ENCODE data around the gene APOA5. TPM values are rescaled to one million over a fixed set of nuclear protein-coding genes. Genes with fewer than 3 reads are reported as not detected.

The APOA5 gene
- total RNA-seq, 3 donors from 2014 or later, result not detected

GRCh38 chr11:116823031-116823843 lies 31.6 kb upstream of the APOA5 start, which contains the start of gene APOA4:
Gene APOA4, minus strand, starts transcription at chr11:116823304. Its CDS starts 113 bp downstream, at chr11:116823191.
- DNase-seq, result no peak
- no peak for ATAC-seq

GRCh38 chr11:116822575-116822974 lies 30.9 kb upstream of the APOA5 start:
- no peak for TF ChIP-seq CTCF (IDR thresholded peaks at IDR 0.05)
- Histone ChIP-seq H3K9me3 (no peaks in the 10 kb centered on the region), H3K4me1 (ENCODE audit: low read depth) (no peaks in the 10 kb centered on the region), H3K4me3 (no peak overlapping the region), H3K36me3 (ENCODE audit: low read depth) (no peaks in the 10 kb centered on the region)
- no peak for ATAC-seq
- DNase-seq, result no peak
- intact Hi-C loops (cut with DNase I, micrococcal nuclease), result no loop called here

More at GRCh38 chr11:116823031-116823843, 31.6 kb upstream of the APOA5 start, which contains the start of gene APOA4:
- Histone ChIP-seq H3K4me1 (ENCODE audit: low read depth) (no peaks in the 10 kb centered on the region), H3K9me3 (no peaks in the 10 kb centered on the region), H3K36me3 (ENCODE audit: low read depth) (no peaks in the 10 kb centered on the region), H3K4me3 (no peak within 1 kb of the TSS)
- TF ChIP-seq CTCF (IDR thresholded peaks at IDR 0.05), result no peak
- intact Hi-C loops (cut with DNase I, micrococcal nuclease), result no loop called here

- ATAC-seq (no peak), DNase-seq (no peak)
- intact Hi-C loops (cut with DNase I, micrococcal nuclease), result no loop called here
- TF ChIP-seq CTCF (IDR thresholded peaks at IDR 0.05), result no peak
- Histone ChIP-seq H3K4me3 (no peak overlapping the region), H3K36me3 (ENCODE audit: low read depth) (no peaks in the 10 kb centered on the region), H3K9me3 (no peaks in the 10 kb centered on the region), H3K4me1 (ENCODE audit: low read depth) (no peaks in the 10 kb centered on the region)
These were observed 29.6 kb upstream of the APOA5 start for GRCh38 chr11:116821050-116821918.

GRCh38 chr11:116819049-116819448 lies 27.4 kb upstream of the APOA5 start:
- intact Hi-C loops (cut with DNase I, micrococcal nuclease), result no loop called here
- Histone ChIP-seq H3K9me3 (no peaks in the 10 kb centered on the region), H3K4me3 (no peak overlapping the region), H3K36me3 (ENCODE audit: low read depth) (no peaks in the 10 kb centered on the region), H3K4me1 (ENCODE audit: low read depth) (no peaks in the 10 kb centered on the region)
- no peak for TF ChIP-seq CTCF (IDR thresholded peaks at IDR 0.05)
- DNase-seq (no peak), ATAC-seq (no peak)

- ATAC-seq, result no peak
- Histone ChIP-seq H3K36me3 (ENCODE audit: low read depth) (no peaks in the 10 kb centered on the region), H3K4me1 (ENCODE audit: low read depth) (no peaks in the 10 kb centered on the region), H3K9me3 (no peaks in the 10 kb centered on the region), H3K4me3 (no peak overlapping the region)
- DNase-seq, result no peak
- intact Hi-C loops (cut with DNase I, micrococcal nuclease), result no loop called here
- TF ChIP-seq CTCF (IDR thresholded peaks at IDR 0.05), result no peak
These were observed 22.8 kb upstream of the APOA5 start for GRCh38 chr11:116814502-116814901.
